Activated CD4-positive, alpha-beta memory T cell treated with anti-CD3 and anti-CD28 coated beads, Interleukin-2, amount 10 ng/mL, durations not matched to agents 7 days and 5 days (primary cell): Measurements from ENCODE around the gene BTF3. TPM values are rescaled to one million over a fixed set of nuclear protein-coding genes. Genes with fewer than 3 reads are reported as not detected.
"Not testable (repeated sequence)": the region's sequence is repeated elsewhere in the genome, so short reads cannot be mapped to it uniquely, and the experiment has no call there.

Experiments
- CTCF ChIA-PET: fragments of 350-600 bp; sonication (Branson Sonifier 250); formaldehyde crosslinking; loops from one replicate; lab custom pipeline; 2021; ENCODE audit warnings: antibody characterized with exemption, inconsistent platforms; lab: Charles Lee
- POLR2A ChIA-PET: fragments of 350-600 bp; sonication (Branson Sonifier 250); formaldehyde crosslinking; loops from one replicate; lab custom pipeline; 2021; ENCODE audit warnings: antibody characterized with exemption; lab: Charles Lee
- DNase-seq: peaks from one replicate; pipeline ENCODE4 v3.0.0-alpha.2; 2020
- H3K27ac Mint-ChIP-seq: one replicate; pipeline ENCODE4 v1.8.0; 2021; ENCODE audit warnings: mild to moderate bottlenecking, mixed read lengths
- H3K27me3 Mint-ChIP-seq: one replicate; pipeline ENCODE4 v1.8.0; 2021; ENCODE audit warnings: mixed read lengths
- H3K36me3 Mint-ChIP-seq: one replicate; pipeline ENCODE4 v1.8.0; 2021; ENCODE audit warnings: low read depth, mixed read lengths
- H3K4me1 Mint-ChIP-seq: one replicate; pipeline ENCODE4 v1.8.0; 2021; ENCODE audit warnings: mixed read lengths
- H3K4me3 Mint-ChIP-seq: one replicate; pipeline ENCODE4 v1.8.0; 2021; ENCODE audit warnings: mild to moderate bottlenecking, mixed read lengths
- H3K9me3 Mint-ChIP-seq: one replicate; pipeline ENCODE4 v1.8.0; 2021; ENCODE audit warnings: mixed read lengths
- total RNA-seq, 2 experiments: library from RNA; stranded (reverse); gene quantifications; one replicate each; pipeline ENCODE4 v1.2.3, GENCODE V29; 2021

Gene BTF3
- total RNA-seq, 2 experiments from 2014 or later, result 716 to 729 TPM

DNA sequence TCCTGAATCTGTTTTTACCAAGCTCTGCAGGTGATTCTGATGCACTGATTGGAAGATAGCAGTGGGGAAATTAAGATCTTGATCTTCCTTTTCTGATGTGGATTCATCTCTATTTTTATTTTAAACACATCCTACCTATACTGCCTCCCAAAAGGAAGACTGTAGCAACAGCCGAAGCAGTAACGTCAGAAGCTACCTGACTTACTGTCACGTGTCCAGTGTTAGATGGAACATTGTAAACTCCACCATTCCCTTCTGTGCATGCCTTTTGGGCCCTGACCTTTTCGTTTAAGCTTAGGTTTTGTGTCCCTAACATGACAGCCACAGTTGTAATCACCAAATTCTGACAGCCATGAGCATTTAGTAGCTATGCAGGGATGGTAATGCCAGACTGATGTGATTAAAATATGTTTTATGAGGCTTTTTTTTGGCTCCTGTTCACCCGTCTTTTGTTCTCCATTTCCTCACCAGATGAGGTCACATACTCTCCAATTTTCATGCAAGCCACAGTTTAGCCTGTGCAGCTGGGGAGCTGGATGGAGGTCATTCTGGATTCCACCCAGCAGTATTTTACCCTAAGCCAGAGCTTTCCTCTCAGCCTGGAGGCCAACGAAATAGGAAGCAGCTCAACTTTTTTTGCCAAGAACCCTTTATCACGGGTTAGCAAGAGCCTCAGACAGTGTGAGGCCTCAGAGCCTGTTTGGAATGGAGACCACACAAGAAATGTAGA is 34.1 kb upstream of the BTF3 start:
- ChIA-PET POLR2A (no interaction called here), CTCF (no interaction called here)
- H3K4me1 Mint-ChIP-seq, result no peaks in the 10 kb centered on the region
- no peak overlapping the region for H3K27ac Mint-ChIP-seq
- no peaks in the 10 kb centered on the region for H3K9me3 Mint-ChIP-seq
- no peak for DNase-seq
- H3K27me3 Mint-ChIP-seq, result peaks cover 34% of the 10 kb centered on the region
- H3K4me3 Mint-ChIP-seq, result no peak overlapping the region
- no peaks in the 10 kb centered on the region for H3K36me3 Mint-ChIP-seq

DNA sequence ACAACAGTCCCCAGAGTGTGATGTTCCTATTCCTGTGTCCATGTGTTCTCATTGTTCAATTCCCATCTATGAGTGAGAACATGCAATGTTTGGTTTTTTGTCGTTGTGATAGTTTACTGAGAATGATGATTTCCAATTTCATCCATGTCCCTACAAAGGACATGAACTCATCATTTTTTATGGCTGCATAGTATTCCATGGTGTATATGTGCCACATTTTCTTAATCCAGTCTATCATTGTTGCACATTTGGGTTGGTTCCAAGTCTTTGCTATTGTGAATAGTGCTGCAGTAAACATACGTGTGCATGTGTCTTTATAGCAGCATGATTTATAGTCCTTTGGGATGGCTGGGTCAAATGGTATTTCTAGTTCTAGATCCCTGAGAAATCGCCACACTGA is 29.6 kb upstream of the BTF3 start:
- H3K4me3 Mint-ChIP-seq, DNase-seq, H3K9me3 Mint-ChIP-seq, CTCF ChIA-PET, H3K4me1 Mint-ChIP-seq, H3K36me3 Mint-ChIP-seq, H3K27ac Mint-ChIP-seq, POLR2A ChIA-PET: not testable (repeated sequence)
- H3K27me3 Mint-ChIP-seq, result peaks cover 19% of the 10 kb centered on the region

DNA sequence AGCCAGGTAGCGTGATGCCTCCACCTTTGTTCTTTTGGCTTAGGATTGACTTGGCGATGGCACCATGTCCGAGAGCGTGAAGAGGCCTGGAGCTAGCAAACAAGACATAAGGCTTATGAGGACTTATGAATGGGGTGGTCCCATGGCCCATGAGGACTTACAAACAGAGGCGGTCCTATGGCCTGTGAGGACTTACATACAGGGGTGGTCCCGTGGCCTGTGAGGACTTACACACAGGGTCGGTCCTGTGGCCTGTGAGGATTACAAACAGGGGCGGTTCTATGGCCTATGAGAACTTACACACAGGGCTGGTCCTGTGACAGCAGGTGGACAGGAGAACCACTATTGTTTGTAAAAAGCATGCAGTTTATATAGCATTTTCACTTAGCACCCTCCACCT is 28.4 kb upstream of the BTF3 start:
- Mint-ChIP-seq H3K4me3 (no peak overlapping the region), H3K27ac (no peak overlapping the region), H3K27me3 (peaks cover 15% of the 10 kb centered on the region), H3K4me1 (no peaks in the 10 kb centered on the region), H3K36me3 (no peaks in the 10 kb centered on the region), H3K9me3 (no peaks in the 10 kb centered on the region)
- no peak for DNase-seq
- CTCF ChIA-PET, result no interaction called here
- POLR2A ChIA-PET, result no interaction called here

DNA sequence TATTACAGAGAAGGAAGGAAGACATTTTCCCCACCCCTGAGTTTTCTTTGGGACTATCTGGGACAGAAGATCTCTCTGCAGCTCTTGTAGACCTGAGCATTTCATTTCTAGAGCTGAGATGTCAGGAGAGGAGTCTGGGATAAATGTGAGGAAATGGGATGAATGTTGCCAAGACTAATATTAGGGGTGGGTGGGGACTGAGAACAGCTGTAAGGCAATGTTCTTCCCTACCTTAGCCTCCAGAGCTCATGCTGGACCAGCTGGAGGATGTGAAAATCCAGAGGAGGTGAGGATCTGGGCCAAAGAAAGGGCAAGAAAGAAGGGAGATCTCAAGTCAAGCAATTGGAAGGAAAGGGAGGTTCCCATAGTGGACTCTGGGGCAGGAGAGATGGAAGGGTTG is 26.6 kb upstream of the BTF3 start:
- Mint-ChIP-seq H3K4me3 (no peak overlapping the region), H3K27ac (no peak overlapping the region), H3K9me3 (no peaks in the 10 kb centered on the region), H3K36me3 (no peaks in the 10 kb centered on the region), H3K27me3 (peaks cover 7% of the 10 kb centered on the region), H3K4me1 (no peaks in the 10 kb centered on the region)
- ChIA-PET CTCF (no interaction called here), POLR2A (no interaction called here)
- no peak for DNase-seq

DNA sequence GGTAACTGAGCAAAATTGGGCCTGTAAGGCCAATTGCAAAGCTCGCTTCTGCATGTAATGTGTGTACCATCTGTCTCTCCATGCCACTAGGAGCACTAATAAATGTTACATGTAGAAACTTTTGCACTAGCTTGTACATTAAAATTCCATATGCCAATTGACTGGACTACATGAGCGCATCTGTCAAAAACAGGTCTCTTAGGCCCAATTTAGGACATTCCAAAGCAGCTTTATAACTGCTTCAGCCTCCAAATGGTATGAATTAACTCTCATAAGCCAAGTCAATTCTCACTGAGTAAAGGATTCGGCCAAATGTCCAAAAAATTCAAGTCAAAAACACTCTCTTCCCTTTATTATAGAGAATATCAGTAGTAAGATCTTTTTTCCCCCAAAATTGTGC is 26.1 kb upstream of the BTF3 start:
- no peaks in the 10 kb centered on the region for H3K9me3 Mint-ChIP-seq
- no peaks in the 10 kb centered on the region for H3K4me1 Mint-ChIP-seq
- POLR2A ChIA-PET, result no interaction called here
- peaks cover 9% of the 10 kb centered on the region for H3K27me3 Mint-ChIP-seq
- no peaks in the 10 kb centered on the region for H3K36me3 Mint-ChIP-seq
- CTCF ChIA-PET, result no interaction called here
- DNase-seq, result no peak
- no peak overlapping the region for H3K27ac Mint-ChIP-seq
- H3K4me3 Mint-ChIP-seq, result no peak overlapping the region

DNA sequence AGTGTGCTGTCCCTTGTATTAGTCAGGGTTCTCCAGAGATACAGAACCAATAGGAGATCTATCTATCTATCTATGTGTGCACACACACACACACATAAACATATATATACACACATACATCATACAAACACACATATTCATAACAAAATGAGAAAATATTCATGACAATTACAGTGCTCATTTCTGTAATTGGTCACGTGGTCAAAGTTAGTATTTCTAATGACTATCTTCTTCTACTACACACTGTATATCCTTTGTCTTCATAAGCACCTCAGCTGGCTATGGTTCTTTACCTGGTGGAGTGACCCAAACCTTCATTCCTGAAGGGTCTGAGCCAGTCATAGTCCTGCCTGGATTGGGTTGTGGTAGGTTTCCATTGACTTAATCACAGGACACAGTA is 17.7 kb upstream of the BTF3 start:
- POLR2A ChIA-PET, result interaction anchor here (1.1 kb wide), 1 partner anchor 19 kb away, joined by 3 read pairs; no protein-coding TSS in a partner anchor
- CTCF ChIA-PET, result no interaction called here
- Mint-ChIP-seq H3K27ac (no peak overlapping the region), H3K4me1 (no peaks in the 10 kb centered on the region), H3K9me3 (no peaks in the 10 kb centered on the region), H3K4me3 (no peak overlapping the region), H3K27me3 (peaks cover 24% of the 10 kb centered on the region), H3K36me3 (no peaks in the 10 kb centered on the region)
- DNase-seq, result no peak

DNA sequence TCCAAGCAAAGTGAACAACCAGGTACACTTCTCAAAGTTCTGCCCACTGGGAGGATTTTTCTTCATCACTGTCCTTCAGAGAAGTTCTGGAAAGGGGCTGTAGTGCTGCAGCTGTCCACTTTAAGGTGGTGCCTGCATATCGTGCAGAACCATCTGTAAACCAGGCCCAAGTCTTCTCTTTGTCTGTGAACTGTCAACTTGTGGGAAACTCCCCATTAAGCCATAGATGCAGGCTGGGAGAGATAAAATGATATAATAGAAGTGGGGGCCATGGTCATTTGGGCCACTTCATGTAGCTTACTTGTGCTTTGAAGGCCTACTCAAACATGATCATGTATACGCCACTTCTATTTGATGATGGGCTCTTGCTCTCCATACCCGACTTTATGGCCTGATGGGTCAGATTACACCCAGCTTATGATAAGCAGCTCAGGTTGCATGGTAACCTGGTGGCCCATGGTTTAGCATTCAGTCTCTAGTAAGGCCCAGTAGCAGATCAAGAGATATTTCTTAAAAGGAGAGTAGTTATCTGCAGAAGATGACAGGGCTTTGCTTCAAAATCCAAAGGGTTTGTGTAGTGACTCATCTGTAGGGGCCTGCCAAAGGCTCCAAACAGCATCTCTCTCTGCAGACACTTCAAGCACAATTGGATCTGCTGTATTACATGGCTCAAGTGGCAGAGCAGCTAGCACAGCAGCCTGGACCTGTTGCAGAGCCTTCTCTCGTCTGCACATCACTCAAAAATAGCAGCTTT is 15.7 kb upstream of the BTF3 start:
- ChIA-PET CTCF (no interaction called here), POLR2A (interaction anchor here (1.4 kb wide), 1 partner anchor 16 kb away, joined by 5 read pairs; the partner anchor contains the start of gene BTF3)
- H3K27ac Mint-ChIP-seq, result no peak overlapping the region
- H3K27me3 Mint-ChIP-seq, result peaks cover 22% of the 10 kb centered on the region
- no peaks in the 10 kb centered on the region for H3K9me3 Mint-ChIP-seq
- DNase-seq, result no peak
- no peak overlapping the region for H3K4me3 Mint-ChIP-seq
- no peaks in the 10 kb centered on the region for H3K36me3 Mint-ChIP-seq
- no peaks in the 10 kb centered on the region for H3K4me1 Mint-ChIP-seq

DNA sequence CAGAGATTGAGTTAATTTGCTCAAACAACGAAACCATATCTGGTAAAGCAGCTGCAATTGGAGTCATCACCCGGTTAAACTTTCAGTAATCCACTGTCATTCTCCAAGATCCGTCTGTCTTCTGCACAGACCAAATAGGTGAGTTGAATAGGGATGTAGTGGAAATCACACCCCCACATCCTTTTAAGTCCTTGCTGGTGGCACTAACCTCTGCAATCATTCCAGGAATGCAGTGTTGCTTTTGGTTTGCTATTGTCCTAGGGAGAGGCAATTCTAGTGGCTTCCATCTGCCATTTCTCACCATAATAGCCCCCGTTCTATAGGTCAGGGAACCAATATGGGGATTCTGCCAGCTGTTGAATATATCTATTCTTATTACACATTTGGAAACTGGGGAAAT is 14.6 kb upstream of the BTF3 start:
- no peaks in the 10 kb centered on the region for H3K9me3 Mint-ChIP-seq
- no peak for DNase-seq
- H3K36me3 Mint-ChIP-seq, result no peaks in the 10 kb centered on the region
- POLR2A ChIA-PET, result no interaction called here
- H3K4me1 Mint-ChIP-seq, result no peaks in the 10 kb centered on the region
- no peak overlapping the region for H3K4me3 Mint-ChIP-seq
- no peak overlapping the region for H3K27ac Mint-ChIP-seq
- CTCF ChIA-PET, result no interaction called here
- peaks cover 18% of the 10 kb centered on the region for H3K27me3 Mint-ChIP-seq

DNA sequence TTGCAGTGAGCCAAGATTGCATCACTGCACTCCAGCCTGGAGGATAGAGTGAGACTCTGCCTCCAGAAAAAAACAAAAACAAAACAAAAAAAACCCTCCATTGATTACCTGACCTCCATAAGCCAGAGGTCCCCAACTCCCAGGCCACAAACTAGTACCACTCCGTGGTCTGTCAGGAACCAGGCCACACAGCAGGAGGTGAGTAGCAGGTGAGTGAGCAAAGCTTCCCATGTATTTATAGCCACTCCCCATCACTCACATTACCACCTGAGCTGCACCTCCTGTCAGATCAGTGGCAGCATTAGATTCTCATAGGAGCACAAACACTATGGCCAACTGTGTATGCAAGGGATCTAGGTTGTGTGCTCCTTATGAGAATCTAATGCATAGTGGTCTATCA is 13.7 kb upstream of the BTF3 start:
- CTCF ChIA-PET, result no interaction called here

DNA sequence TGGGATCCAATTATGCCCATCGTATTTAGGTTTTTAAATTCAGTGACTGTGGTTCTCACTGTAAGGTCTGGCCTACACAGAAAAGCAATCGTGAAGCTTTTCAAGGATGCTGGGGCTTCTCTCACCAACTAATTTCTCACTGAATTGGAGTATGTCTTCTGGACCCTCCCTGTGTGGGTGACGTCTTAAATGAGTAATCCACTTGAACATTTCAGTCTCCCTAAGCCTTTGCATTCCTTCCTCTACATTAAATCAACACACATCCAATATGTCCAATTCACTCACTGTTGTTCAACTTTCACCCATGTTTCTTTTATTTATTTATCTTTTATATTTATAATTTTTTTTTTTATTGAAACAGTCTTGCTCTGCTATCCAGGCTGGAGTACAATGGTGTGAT is 12.5 kb upstream of the BTF3 start:
- Mint-ChIP-seq H3K4me3 (no peak overlapping the region), H3K27ac (no peak overlapping the region), H3K27me3 (peaks cover 14% of the 10 kb centered on the region), H3K36me3 (no peaks in the 10 kb centered on the region), H3K9me3 (no peaks in the 10 kb centered on the region), H3K4me1 (no peaks in the 10 kb centered on the region)
- DNase-seq, result no peak
- CTCF ChIA-PET, result no interaction called here
- POLR2A ChIA-PET, result no interaction called here

More for the DNA sequence above, 13.7 kb upstream of the BTF3 start:
- H3K27ac Mint-ChIP-seq, result no peak overlapping the region
- no peak overlapping the region for H3K4me3 Mint-ChIP-seq
- POLR2A ChIA-PET, result interaction anchor here (0.8 kb wide), 1 partner anchor 120 kb away, joined by 3 read pairs; no protein-coding TSS in a partner anchor
- H3K9me3 Mint-ChIP-seq, result no peaks in the 10 kb centered on the region
- H3K27me3 Mint-ChIP-seq, result peaks cover 20% of the 10 kb centered on the region
- no peak for DNase-seq
- no peaks in the 10 kb centered on the region for H3K36me3 Mint-ChIP-seq
- H3K4me1 Mint-ChIP-seq, result no peaks in the 10 kb centered on the region

DNA sequence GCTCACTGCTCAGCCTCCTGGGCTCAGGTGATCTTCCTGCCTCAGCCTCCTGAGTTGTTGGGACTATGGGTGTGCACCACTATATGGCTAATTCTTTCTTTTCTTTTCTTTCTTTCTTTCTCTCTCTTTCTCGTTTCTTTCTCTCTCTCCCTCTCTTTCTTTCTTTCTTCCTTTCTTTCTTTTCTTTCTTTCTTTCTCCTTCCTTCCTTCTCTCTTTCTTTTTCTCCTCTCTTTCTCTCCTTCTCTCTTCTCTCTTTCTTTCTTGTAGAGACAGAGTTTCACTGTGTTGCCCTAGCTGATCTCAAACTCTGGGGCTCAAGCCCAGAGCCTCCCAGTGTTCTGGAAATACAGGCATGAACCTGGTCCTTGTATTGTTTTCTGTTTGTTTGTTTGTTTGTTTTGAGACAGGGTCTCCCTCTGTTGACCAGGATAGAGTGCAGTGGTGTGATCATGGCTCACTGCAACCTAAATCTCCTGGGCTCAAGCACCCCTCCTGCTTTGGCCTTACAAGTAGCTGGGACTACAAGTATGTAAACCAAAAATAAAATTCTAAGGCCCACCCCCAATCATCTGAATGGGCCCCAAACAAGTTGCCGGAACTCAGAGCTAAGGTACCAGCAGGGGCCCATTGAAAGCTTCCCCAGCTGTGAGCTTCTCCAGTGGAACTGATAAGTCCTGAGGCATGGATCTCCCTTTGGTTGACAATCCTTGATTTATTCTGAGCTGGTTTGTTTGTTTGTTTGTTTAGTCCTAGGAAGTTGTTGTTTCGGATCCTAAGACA is 11.9 kb upstream of the BTF3 start:
- Mint-ChIP-seq H3K36me3 (no peaks in the 10 kb centered on the region), H3K27me3 (peaks cover 14% of the 10 kb centered on the region), H3K9me3 (no peaks in the 10 kb centered on the region), H3K4me3 (no peak overlapping the region), H3K4me1 (no peaks in the 10 kb centered on the region), H3K27ac (no peak overlapping the region)
- no peak for DNase-seq
- ChIA-PET CTCF (no interaction called here), POLR2A (no interaction called here)

DNA sequence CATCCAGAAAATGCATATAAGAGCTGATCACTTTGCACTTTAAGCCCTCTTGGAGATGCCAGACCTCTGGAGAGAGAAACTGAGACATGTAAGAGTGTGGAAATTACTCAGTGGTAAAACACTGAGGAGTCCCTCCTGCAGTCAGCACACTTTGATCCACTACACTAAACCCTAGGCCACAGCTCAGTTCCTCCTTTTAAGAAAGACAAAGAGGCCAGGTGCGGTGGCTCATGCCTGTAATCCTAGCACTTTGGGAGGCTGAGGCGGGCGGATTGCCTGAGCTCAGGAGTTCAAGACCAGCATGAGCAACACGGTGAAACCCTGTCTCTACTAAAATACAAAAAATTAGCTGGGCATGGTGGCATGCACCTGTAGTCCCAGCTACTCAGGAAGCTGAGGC is 11.0 kb upstream of the BTF3 start:
- H3K27ac Mint-ChIP-seq, H3K36me3 Mint-ChIP-seq, CTCF ChIA-PET, H3K4me3 Mint-ChIP-seq, H3K9me3 Mint-ChIP-seq, H3K4me1 Mint-ChIP-seq, DNase-seq: not testable (repeated sequence)
- POLR2A ChIA-PET, result interaction anchor here (1.1 kb wide), 1 partner anchor 11 kb away, joined by 3 read pairs; the partner anchor contains the start of gene BTF3
- H3K27me3 Mint-ChIP-seq, result peaks cover 15% of the 10 kb centered on the region

DNA sequence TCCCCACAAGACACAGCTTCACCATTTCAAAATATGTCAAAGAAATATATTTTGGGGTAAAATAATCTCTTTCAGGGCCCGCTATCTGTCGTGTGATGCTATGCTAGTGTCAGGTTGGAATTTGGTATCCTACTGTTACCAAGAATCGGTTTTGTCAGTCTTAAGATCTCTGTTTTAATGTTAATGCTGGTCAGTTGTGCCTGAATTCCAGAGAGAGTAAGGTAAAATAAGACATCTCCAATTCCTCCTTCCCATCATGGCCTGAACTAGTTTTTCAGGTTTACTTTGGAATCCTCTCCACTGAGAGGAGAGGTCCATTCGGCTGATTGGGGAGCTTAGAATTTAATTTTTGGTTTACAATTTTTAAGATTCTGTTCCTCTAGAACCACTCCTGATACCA is 10.4 kb upstream of the BTF3 start:
- Mint-ChIP-seq H3K27me3 (peaks cover 21% of the 10 kb centered on the region), H3K9me3 (no peaks in the 10 kb centered on the region), H3K27ac (no peak overlapping the region), H3K36me3 (no peaks in the 10 kb centered on the region), H3K4me3 (no peak overlapping the region), H3K4me1 (no peaks in the 10 kb centered on the region)
- ChIA-PET POLR2A (interaction anchor here (1.1 kb wide), 1 partner anchor 10 kb away, joined by 3 read pairs; the partner anchor contains the start of gene BTF3), CTCF (no interaction called here)
- DNase-seq, result no peak
